MCF 10A (cell line): ENCODE results near the gene ATL2. TPM values are rescaled to one million over a fixed set of nuclear protein-coding genes. Genes with fewer than 3 reads are reported as not detected.
A peak's percentile ranks its signal among the peaks of the same experiment; 100 is the strongest.

Experiments
- BruUV-seq: library from RNA; stranded (reverse); fragments of 400-500 nt; replicated peaks from 2 replicates; lab custom pipeline; 2021; lab: Mats Ljungman, UMichigan
- CTCF ChIA-PET: fragments of 300-600 bp; sonication (Branson Sonifier 250); formaldehyde crosslinking; extraction: SDS; loops from one replicate; lab custom pipeline; 2021; ENCODE audit warnings: antibody characterized with exemption, inconsistent platforms; lab: Yijun Ruan, JAX
- POLR2A ChIA-PET: fragments of 300-600, 350-650 bp; sonication (Branson Sonifier 250); formaldehyde crosslinking; extraction: SDS; loops from one replicate; lab custom pipeline; 2020; ENCODE audit warnings: antibody characterized with exemption, inconsistent platforms; lab: Yijun Ruan, JAX
- DNase-seq: peaks from one replicate; pipeline ENCODE4 v3.0.0-alpha.2; 2018; ENCODE audit not compliant: unreplicated experiment
- H3K27ac Mint-ChIP-seq: one replicate; pipeline ENCODE4 v1.8.0; 2022; ENCODE audit warnings: mild to moderate bottlenecking, low read depth, mixed read lengths; ENCODE audit not compliant: unreplicated experiment
- H3K27me3 Mint-ChIP-seq: one replicate; pipeline ENCODE4 v1.8.0; 2022; ENCODE audit warnings: mixed read lengths; ENCODE audit not compliant: insufficient read depth, unreplicated experiment
- H3K36me3 Mint-ChIP-seq: one replicate; pipeline ENCODE4 v1.8.0; 2022; ENCODE audit warnings: mild to moderate bottlenecking, moderate library complexity, mixed read lengths; ENCODE audit not compliant: insufficient read depth, unreplicated experiment
- H3K4me1 Mint-ChIP-seq: one replicate; pipeline ENCODE4 v1.8.0; 2022; ENCODE audit warnings: mixed read lengths; ENCODE audit not compliant: insufficient read depth, unreplicated experiment
- H3K4me3 Mint-ChIP-seq: one replicate; pipeline ENCODE4 v1.8.0; 2022; ENCODE audit warnings: mild to moderate bottlenecking, moderate library complexity, mixed read lengths; ENCODE audit not compliant: unreplicated experiment
- H3K9me3 Mint-ChIP-seq: one replicate; pipeline ENCODE4 v1.8.0; 2022; ENCODE audit warnings: mixed read lengths; ENCODE audit not compliant: unreplicated experiment
- CTCF ChIP-seq: fragments of 200-600 bp; IDR thresholded peaks from one replicate; pipeline ENCODE4 v1.8.0; 2022; ENCODE audit warnings: antibody characterized with exemption, mild to moderate bottlenecking; ENCODE audit not compliant: unreplicated experiment
- intact Hi-C: fragments of 100-400 bp; cut with micrococcal nuclease; formaldehyde crosslinking; loops from 2 replicates; pipeline ENCODE4 v1.14.1; 2022
- total RNA-seq: library from RNA; stranded (reverse); gene quantifications from 2 replicates; pipeline ENCODE4 v1.2.3, GENCODE V29; 2022

ATL2 gene
- total RNA-seq, 1 experiment from 2014 or later, result 54.2 TPM

GRCh38 chr2:38419499-38419898 lies 42.4 kb upstream of the ATL2 start:
- intact Hi-C loops, result no loop called here
- no peak for DNase-seq
- ChIA-PET CTCF (interaction anchor here (1.0 to 1.1 kb wide), 3 partner anchors 13 to 43 kb away, joined by 3 read pairs; no protein-coding TSS in a partner anchor), POLR2A (interaction anchor here (0.6 to 4.4 kb wide), 3 partner anchors 17 to 129 kb away, joined by 3 to 34 read pairs (median 4); partner anchors contain the start of gene ATL2)
- no peaks in the 10 kb centered on the region for H3K27me3 Mint-ChIP-seq
- H3K36me3 Mint-ChIP-seq, result peaks cover 7% of the 10 kb centered on the region
- no TSS peak for BruUV-seq
- no peaks in the 10 kb centered on the region for H3K9me3 Mint-ChIP-seq
- H3K4me1 Mint-ChIP-seq, result peaks cover 6% of the 10 kb centered on the region
- no peak overlapping the region for H3K27ac Mint-ChIP-seq
- no peak overlapping the region for H3K4me3 Mint-ChIP-seq
- no peak for TF ChIP-seq CTCF

GRCh38 chr2:38418735-38419134 lies 41.7 kb upstream of the ATL2 start:
- DNase-seq, result no peak
- no TSS peak for BruUV-seq
- Mint-ChIP-seq H3K27ac (peak overlapping the region; percentile 36), H3K9me3 (peaks cover under 1% of the 10 kb centered on the region), H3K4me1 (peaks cover 6% of the 10 kb centered on the region), H3K36me3 (peaks cover 7% of the 10 kb centered on the region), H3K4me3 (no peak overlapping the region), H3K27me3 (no peaks in the 10 kb centered on the region)
- TF ChIP-seq CTCF, result no peak
- intact Hi-C loops, result no loop called here
- POLR2A ChIA-PET, result interaction anchor here (1.0 to 4.4 kb wide), 3 partner anchors 18 to 43 kb away, joined by 4 to 34 read pairs (median 19); partner anchors contain the start of gene ATL2
- CTCF ChIA-PET, result interaction anchor here (1.0 to 1.8 kb wide), 6 partner anchors 12 to 89 kb away, joined by 3 to 4 read pairs (median 3); no protein-coding TSS in a partner anchor

- DNase-seq, result no peak
- H3K9me3 Mint-ChIP-seq, result peaks cover 8% of the 10 kb centered on the region
- H3K27ac Mint-ChIP-seq, result peak overlapping the region; percentile 36
- BruUV-seq, result no TSS peak
- no peaks in the 10 kb centered on the region for H3K27me3 Mint-ChIP-seq
- peaks cover 7% of the 10 kb centered on the region for H3K36me3 Mint-ChIP-seq
- TF ChIP-seq CTCF, result no peak
- peaks cover 6% of the 10 kb centered on the region for H3K4me1 Mint-ChIP-seq
- ChIA-PET CTCF (interaction anchor here (0.6 to 1.8 kb wide), 7 partner anchors 12 to 90 kb away, joined by 3 to 6 read pairs (median 3); no protein-coding TSS in a partner anchor), POLR2A (interaction anchor here (0.5 to 4.4 kb wide), 11 partner anchors 16 to 303 kb away, joined by 3 to 34 read pairs (median 4); partner anchors contain the start of gene ATL2)
- no peak overlapping the region for H3K4me3 Mint-ChIP-seq
- intact Hi-C loops, result no loop called here
Observed at GRCh38 chr2:38417745-38418689, 40.9 kb upstream of the ATL2 start.
